Stomach (tissue), 4 donors: ENCODE data around the gene GPR37L1.

ENCODE experiments used
- CTCF ChIP-seq, 7 experiments: fragments of 450-650 bp in 4 of 7; fragments of 200-600 bp in 3 of 7; sonication (generic) in 3 of 7; IDR thresholded peaks; one replicate each; pipeline ENCODE4 v1.5.1; 2016 to 2019; ENCODE audit warnings: antibody characterized with exemption in 7 of 7, control low read depth in 2 of 7, mild to moderate bottlenecking in 1 of 7
- EP300 ChIP-seq: sonication (generic); formaldehyde crosslinking; IDR thresholded peaks from one replicate; pipeline ENCODE4 v1.6.1; 2017; ENCODE audit warnings: antibody characterized with exemption

DNA sequence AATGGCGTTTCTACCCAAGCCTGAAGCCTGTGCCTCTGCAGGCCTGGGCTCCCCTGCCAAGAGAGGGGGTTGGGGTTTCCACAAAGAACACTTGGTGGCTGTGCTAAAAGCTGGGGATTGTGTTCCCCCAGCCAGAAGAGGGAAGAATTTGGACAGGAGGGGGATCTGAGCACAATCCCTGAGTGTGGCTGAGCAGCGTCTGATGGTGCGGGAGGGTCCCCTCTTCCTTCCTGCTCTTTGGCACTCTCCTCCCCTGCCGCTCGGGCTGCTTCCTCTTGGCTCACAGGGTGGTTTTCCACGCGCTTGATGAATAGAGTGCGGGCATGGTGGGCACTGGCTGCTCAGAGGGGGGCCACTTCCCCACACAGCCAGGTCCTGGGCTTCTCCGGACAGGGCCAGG lies 3.7 kb downstream of the GPR37L1 start:
- no peak for TF ChIP-seq CTCF (IDR thresholded peaks at IDR 0.05)
- TF ChIP-seq EP300 = no peak
